Measurements from ENCODE around the gene ATRIP. TPM values are rescaled to one million over a fixed set of nuclear protein-coding genes. Genes with fewer than 3 reads are reported as not detected.
A peak's percentile ranks its signal among the peaks of the same experiment; 100 is the strongest.
"Not testable (repeated sequence)": the region's sequence is repeated elsewhere in the genome, so short reads cannot be mapped to it uniquely, and the experiment has no call there.

The ATRIP gene
- polyA plus RNA-seq (ENCODE audit: insufficient read length in 3 of 3) = 10 to 100 TPM; 13.1 to 13.7 (median 13.4) TPM

DNA sequence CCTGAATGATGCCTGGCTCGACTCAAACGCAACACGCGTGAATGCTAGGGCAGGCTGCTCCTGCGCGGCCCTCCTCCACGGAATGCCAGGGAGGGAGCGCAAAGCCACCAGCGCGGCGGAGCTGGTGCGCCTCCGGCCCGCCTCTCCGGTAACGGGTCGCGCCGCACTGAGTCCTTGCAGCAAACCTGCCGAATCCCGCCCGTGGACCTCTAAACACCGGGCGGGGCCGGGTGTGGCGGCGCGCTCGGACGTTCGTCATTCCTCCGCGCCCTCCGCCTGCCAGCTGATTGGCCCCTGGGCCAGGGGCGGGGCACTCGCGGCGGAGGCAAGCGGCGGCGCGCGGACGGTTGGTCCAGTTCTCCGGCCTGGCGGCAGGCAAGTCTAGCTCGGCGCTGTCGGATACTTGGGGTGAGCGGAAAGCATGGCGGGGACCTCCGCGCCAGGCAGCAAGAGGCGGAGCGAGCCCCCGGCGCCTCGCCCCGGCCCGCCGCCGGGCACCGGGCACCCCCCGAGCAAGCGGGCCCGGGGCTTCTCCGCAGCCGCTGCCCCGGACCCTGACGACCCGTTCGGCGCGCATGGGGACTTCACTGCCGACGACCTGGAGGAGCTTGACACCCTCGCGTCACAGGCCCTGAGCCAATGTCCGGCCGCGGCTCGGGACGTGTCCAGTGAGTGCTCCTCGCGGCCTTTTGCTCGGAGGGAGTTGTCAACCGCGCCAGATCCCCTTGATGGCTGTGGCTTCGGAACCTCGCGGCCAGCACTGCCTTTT, at the start of gene ATRIP:
TSS of gene ATRIP (plus strand) at position 313 of the 769 bp plus-strand sequence. CDS start at position 422, 109 bp downstream.
- peak in 1 of 3 donors; percentile 78 for DNase-seq (ENCODE audit: low read depth in 3 of 3, low spot score in 2 of 3)

DNA sequence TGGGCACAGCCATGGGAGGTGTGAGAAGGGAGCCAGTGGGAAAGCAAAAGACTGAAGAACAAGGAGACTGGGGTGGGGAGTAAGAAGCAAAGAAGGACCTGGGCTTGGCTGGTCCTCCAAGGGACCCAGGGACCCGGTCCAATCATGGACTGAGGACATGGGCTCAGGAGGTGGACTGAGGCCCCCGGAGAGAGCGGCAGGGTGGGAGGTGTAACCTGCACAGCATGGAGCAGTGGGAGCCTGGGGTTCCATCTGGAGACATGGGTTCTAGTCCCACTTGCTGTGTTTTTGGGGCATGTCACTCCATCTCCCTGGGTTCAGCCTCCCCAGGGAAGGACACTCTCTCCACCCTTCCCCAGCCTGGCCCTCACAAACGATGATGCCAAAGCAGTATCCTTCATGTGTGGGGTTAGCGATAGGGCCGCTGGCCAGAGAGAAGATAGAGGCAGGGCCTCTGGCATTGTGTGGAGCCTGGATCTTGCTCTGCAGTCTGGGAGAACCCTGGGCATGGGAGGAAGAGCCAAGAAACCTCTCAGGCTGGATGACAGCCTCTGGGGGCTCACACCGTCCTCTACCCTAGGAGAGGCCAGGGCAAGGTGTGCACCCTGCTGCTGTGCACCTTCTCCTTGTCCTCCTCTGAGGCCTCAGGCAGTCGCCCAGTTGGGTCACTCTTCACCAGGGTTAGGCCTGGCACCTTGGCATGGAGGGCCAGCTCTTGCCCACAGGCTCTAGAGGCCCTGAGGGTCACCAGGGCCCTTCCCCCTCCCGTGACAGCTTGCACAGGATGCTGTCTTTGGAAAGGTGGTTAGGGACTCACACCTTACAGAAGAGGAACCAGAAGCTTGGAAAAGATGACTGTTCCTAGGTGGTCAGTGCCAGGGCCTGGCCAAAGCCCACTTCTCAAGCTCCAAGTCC, 48.5 kb upstream of the ATRIP start:
- no peak for DNase-seq (ENCODE audit: low read depth in 3 of 3, low spot score in 2 of 3)

DNA sequence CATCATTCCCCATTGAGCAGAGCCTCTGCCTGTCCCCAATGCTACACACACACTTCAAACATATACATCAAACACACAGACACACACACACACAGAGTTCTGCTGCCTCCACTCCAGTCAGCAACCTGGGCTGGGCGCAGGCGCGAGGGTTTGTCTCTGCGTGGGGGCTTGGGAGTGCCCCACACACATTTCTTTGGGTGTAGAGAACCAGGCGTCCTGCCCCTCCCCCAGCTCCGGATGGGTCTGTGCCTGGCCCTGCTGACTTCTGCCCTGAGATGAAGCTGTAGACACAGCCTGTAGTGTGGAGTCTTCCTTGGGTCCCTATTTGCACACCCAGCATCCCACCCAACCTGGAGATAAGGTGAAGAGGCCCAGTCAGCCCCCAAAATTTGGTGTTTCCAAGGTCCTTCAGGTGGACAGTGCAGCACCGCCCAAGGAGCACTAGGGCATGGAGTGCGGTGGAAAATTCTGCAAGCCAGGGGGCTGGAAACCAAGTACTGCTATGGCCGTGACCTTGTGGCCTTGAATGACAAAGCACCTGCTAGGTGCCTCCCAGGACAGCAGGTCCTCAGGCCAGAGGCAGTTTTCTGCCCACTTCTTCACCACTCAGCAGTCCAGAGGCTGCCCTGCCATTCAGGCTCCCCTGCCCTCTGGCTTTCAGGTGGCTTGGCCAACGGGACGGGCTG, 47.7 kb upstream of the ATRIP start:
- DNase-seq (ENCODE audit: low read depth in 3 of 3, low spot score in 2 of 3) = no peak

DNA sequence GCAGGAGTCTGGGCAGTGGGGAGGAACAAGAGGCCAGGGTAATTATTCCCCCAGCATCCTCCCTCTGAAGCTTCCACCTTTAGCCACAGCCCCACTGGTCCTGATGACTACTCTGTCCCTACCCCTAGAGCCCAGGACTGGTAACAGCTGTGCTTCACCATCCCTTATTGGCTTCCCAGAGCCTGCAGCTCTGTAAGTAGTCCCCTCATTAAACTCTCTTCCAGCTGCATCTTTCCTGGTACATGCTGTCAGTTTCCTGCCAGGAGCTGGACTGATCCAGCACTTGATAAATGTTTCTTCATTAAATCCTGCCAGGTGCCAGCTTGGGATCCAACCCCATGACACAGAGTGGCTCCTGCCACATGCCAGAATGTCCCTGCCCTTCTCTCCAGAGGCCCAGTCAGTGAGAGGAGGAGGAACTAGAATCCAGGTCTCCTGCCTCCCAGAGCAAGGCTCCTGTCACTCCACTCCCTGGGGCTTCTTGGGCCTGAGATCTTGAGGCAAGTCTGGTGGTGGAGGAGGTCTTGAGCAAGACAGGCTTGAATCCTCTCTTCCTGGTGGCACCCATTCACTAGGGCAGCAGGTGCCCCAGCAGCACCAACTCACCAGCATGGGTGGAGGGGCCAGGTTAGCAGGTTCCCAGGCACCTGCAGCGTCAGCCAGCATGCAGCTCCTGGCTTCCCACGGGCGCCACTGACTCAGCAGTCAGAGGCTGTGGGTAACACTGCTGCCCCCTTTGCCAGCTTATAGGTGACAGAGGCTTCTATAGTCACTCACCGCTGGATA, 47.0 kb upstream of the ATRIP start:
- no peak for DNase-seq (ENCODE audit: low read depth in 3 of 3, low spot score in 2 of 3)

DNA sequence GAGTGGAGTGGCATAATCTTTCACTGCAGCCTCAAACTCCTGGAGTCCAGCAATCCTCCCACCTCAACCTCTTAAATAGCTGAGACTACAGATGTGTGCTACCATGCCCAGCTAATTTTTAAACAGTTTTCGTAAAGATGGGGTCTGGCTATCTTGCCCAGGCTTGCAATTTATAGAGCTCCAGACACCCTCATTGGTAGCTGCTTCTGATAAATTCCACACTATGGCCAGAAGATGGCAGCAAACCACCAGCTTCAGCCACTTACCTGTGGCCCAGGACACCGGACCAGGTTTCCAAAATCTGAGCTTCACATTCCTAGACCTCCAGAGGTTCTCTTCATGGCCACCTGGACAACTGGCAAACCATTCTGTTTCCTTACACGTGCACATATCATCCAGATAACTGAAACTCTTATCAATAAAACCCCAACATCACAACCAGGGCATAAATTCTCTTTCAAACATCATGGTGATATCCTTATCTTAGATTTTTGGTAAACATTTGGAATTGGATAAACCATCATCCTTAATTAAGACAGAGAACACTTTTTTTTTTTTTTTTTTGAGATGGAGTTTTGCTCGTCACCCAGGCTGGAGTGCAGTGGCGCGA, 45.6 kb upstream of the ATRIP start:
- DNase-seq (ENCODE audit: low read depth in 3 of 3, low spot score in 2 of 3) = peak; percentile 23 to 50 (median 45)

DNA sequence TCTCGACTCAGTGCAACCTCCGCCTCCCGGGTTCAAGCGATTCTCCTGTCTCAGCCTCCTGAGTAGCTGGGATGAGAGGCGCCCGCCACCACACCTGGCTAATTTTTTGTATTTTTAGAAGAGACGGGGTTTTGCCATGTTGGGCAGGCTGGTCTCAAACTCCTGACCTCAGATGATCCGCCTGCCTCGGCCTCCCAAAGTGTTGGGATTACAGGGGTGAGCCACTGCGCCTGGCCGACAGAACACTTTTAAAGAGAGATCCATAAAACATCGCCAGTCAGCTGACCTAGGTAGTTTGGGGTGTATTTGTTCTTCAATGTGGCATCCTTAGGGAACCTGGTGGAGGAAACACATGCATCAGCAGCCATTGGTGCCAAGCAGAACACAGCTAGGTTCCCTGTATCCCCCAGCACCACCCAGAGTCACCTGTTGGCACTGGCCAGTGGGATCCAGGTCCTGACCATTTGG, 45.1 kb upstream of the ATRIP start:
- not testable (repeated sequence) for DNase-seq (ENCODE audit: low read depth in 3 of 3, low spot score in 2 of 3)

DNA sequence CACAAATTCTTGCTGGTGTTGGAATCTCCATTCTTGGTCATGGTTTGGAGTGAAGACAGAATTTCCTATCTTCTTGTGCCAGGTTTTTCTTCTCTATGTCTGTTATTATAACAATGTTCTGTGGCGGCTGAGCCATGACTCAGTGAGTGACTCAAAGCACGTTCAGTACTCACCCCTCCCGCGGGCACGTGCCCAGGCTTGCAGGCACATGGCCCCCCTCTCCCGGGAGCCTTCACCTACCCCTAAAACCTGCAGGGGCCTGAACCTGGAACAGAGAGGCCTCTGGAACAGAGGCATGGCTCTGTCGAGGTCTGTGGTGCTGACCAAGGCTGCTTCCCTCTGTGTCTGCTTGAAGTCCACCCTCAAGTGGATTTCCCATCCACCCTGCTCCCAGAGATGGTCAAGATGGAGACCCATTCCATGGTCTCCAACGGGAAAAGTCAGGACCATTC, 44.2 kb upstream of the ATRIP start:
- no peak for DNase-seq (ENCODE audit: low read depth in 3 of 3, low spot score in 2 of 3)

DNA sequence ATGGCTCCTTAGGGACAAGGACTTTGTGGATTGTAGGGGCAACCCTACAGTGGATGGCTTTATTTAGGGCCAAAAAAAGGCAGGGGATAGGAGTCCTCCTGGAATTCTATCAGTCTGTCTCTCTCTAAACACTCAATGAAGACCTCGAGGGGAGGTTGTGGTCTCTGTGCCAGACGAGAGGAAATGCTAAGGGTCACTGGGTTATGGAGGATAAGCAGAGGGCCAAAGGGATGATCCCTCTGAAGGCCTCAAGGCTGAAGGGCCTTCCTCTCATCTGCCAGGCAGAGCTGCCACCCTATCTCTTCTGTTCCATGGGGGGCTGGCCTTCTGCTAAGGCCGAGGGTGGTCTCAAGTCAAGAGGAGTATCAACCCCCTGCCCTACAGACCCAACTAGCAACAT, 43.6 kb upstream of the ATRIP start:
- DNase-seq (ENCODE audit: low read depth in 3 of 3, low spot score in 2 of 3) = no peak

DNA sequence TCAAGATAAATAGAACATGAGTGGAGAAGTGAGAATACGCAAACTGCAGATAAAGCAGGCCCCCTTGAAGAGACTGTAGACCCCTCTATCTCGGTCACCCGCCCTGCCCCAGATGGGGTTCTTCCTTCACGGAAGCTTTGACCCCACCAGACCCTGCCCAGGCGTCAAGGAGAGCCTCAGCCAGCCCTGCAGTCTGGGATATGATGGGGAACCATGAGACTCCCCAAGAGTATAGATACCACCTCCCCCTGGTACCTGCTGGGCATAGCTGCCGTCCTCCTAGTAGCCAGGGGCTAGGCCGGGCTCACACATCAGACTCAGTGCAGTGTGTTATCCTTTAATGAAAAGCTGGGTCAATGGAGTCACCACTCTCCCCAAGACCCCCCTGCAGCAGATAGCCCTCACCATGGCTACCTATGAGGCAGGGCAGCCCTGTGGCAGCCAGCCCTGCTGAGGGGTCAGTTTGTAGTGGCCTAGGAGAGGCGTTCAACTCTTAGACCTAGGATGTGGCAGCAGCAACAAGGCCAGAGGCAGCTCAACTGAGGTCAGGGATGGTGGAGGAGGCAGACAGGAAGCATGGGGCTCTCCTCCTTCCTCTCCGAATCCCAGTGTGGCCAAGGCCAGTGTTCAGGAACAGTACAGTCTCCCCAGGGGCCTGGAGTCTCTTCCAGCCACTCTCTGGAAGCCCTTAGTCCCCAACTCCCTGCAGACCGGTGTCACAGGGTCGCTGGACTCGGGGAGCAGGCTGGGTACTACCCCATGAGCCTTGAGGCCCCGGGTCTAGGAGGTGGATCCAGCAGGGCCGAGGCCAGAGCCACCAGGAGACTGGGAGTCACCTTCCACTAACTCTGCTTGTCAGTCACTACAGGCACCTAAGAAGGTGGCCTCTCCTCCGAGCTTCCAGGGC, 42.8 kb upstream of the ATRIP start:
- no peak for DNase-seq (ENCODE audit: low read depth in 3 of 3, low spot score in 2 of 3)

DNA sequence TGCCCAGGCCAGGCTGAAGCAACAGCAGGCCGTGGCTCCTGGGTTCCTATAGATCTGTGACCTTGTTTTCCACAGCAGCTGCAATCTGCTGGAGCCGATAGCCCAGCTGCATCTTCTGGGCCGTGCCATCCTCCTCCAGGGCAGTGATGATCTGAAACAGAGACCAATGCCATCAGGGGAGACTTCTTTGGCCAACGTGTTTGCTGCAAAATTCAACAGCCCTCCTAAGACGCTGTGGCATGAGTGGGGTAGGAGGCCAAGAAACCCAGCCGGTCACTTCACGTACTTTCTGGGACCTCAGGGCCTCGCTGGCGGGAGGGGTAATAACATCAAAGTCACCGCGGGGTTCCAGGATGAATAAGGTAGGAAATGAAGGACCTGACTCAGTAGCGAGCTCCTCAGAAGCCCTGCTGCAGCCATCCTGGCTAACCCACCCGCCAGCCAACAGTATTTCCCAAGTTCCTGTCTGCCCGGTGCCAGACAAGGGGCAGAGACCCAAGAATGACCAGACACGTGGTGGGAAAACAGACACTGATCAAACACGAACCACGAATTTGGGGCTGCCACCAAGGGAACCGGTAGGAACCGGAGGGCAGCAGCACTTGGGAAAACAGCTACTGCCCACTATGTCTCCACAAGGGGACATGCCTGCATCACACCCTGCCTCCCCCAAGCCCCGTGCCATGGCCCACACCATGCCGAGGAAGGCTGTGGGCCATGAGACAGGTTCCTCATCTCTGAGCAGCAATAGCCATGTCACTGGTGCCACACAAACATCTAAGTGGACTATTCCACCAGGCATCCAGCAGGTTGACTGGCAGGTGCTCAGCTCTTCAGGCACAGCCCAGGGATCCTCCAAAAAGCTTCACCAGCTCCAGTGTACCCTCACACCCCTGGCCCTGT, 41.8 kb upstream of the ATRIP start:
- no peak for DNase-seq (ENCODE audit: low read depth in 3 of 3, low spot score in 2 of 3)

DNA sequence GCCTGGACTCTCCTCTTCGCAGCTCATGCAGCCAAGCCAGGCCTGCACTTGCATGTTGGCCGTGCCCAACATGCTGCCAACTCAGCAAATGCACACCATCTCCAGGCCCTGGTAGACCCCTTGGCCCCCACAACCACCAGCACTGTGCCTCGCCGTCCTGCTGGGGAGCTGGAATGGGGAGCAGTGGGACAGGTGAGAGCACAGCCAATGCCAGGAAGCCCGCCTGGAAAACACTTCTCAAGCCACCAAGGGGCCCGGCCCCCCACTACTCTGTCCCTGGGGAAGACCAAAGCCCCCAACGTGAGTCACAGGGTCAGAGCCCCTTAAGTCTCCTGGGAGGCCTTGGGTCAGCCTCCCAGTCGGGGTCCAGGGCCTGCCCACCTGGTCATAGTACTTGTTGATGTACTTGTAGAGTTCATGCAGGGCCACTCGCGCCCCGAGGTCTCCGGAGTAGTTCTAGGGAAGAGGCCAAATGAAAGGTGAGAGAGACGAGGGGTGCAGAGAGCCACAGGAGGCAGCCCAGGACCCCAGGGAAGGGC, 41.1 kb upstream of the ATRIP start:
- DNase-seq (ENCODE audit: low read depth in 3 of 3, low spot score in 2 of 3) = no peak

DNA sequence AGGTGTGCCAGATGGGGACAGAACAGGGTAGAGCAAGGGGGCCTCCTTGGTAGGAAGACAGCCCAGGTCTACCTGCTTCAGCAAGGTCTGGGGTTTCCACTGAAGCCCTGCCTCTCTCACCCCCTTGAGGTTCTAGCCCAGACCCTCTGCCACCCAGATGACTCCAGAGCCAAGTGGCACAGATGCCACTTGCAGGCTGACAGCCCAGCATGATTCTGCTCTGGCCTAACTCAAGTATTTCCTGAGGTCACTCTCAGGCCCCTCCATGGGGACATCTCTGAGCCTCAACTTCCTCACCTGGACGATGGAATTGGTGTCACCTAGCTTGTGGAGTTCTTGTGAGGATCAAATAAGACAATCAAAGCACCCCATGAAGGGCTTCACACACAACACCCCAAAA, 40.6 kb upstream of the ATRIP start:
- no peak for DNase-seq (ENCODE audit: low read depth in 3 of 3, low spot score in 2 of 3)

DNA sequence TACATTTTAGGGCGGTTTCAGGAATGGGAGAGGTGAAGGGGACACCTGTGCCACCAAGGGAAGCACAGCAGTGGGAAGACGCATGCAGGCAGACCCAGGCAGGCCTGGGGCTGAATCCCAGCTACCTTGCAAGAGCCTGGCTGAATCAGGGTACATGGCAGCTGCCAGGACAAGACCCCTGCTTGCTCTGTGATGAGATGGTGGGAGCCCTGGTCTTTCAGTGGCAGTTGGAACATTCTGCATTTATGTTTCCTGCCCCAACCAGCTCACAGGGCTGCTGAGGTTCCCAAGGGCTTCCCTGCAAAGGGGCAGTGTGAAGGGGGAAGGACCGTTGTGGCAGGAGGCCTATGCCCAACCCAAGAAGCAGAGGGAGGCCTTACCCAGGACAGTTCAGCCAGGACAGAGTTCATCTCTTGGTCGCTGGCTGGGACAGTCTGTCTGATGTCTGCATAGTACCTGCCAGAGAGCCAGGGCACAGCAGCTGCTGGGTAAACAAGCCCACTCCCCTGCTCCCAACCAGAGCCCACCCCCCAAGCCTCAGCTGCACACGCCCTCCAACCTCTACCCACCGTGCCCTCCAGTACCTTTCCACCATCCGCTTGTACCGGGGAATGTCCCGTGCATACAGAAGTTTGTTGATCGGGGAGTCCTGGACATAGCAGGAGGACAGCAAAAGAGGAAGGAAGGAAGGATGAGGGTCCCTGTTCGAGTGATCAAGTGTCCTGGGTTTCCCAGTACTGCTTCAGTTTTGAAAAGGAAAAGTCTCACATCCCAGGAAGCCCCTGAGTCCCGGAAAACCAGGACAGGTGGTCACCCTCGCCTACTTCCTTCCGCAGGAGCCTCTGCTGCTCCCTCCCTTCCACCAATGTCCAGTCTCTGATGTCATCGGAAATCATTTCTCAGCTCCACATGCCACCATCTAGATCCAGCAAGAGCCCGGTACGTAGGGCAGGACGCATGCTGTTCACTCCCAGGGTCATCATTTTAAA, 39.8 kb upstream of the ATRIP start:
- DNase-seq (ENCODE audit: low read depth in 3 of 3, low spot score in 2 of 3) = no peak

DNA sequence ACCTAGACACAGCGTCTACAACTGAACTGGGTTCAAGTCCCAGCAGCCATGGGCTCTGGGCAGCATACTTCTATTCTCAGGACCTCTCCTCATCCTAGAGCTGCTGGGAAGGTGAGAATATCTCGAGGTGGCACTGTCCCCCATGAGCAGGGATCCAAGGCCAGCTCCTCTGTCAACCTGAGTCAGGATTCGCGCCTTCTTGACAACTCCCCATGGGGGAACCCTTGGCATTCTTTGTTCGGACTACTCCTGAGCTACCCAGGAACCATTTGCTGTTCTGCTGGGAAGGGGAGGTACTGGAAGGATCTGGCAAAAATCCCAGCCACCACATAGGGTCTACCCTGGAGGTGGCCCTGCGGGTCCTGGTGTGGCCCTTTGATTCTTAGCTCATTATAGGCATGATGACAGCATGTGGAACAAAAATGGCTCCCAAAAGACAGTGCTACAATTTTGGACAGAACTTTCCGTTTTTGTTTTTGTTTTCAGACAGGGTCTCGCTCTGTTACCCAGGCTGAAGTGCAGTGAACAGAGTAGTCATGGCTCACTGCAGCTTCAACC, 38.9 kb upstream of the ATRIP start:
- no peak for DNase-seq (ENCODE audit: low read depth in 3 of 3, low spot score in 2 of 3)

DNA sequence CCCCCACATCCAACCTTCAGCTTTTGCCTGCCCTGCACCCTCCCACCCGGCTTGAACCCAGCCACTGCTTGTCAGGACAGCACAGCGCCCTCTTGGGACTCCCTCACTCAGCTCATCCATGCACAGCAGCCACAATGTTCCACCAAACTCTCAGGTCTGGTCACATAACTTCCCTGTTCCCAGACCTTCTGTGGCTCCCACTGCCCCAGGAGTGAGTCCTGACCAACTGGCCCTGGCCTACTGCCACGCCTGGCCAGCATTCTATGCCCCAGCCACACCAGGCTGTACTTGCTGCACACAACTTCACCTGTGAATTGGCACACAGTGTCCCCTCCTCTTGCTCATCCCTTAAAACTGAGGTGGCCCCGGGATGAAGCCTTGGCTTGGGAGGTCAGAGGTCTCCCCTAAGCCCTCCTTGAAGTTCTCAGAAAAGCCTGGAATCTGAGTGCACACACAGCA, 37.7 kb upstream of the ATRIP start:
- DNase-seq (ENCODE audit: low read depth in 3 of 3, low spot score in 2 of 3) = no peak
